Keratinocyte (primary cell): ENCODE data around the gene C11orf86. TPM values are rescaled to one million over a fixed set of nuclear protein-coding genes. Genes with fewer than 3 reads are reported as not detected.

ENCODE experiments used
- polyA plus RNA-seq, 5 experiments: library from polyadenylated mRNA; depleted of rRNA in 3 of 5; stranded (reverse) in 3 of 5; stranded (forward) in 1 of 5; unstranded in 1 of 5; fragments of >200 nt; gene quantifications; 1 replicate in 1 of 5; 2 replicates in 3 of 5; 3 replicates in 1 of 5; pipeline versions ENCODE4 v1.2.1 to v1.2.3, GENCODE V29; 2011 to 2012; ENCODE audit warnings: missing spikeins in 2 of 5, low read depth in 1 of 5, low replicate concordance in 1 of 5
- small RNA-seq, 3 experiments: library from RNA; depleted of rRNA; stranded (forward); fragments of <200 nt; gene quantifications; one replicate each; pipeline ENCODE3, GENCODE V24; 2012; ENCODE audit warnings: low read depth in 3 of 3, low replicate concordance in 1 of 3; ENCODE audit not compliant: insufficient read length in 3 of 3

C11orf86 gene
- polyA plus RNA-seq, 1 donor (not counting 4 experiments of a cell fraction or from before 2014, with no cell fraction given) = not detected

Small RNA genes within 50 kb of the gene (small RNA-seq; reads per million reads assigned to genes)
- gene MIR3163 = 0 to 0.67 (median 0) reads per million in 3 experiments

Other genes with a start within 250 kb of the C11orf86 start
- 7.8 to 14.7 TPM (median 11.1 TPM) in 3 replicates for gene SPTBN2, start 246.1 kb upstream of the C11orf86 start, polyA plus RNA-seq
- gene RCE1, start 131.9 kb upstream of the C11orf86 start, polyA plus RNA-seq = 11.2 to 15.2 TPM (median 14.0 TPM) in 3 replicates
- gene LRFN4, start 118.2 kb upstream of the C11orf86 start, polyA plus RNA-seq = 0.77 to 1.5 TPM (median 1.1 TPM) in 3 replicates
- gene PC, start 16.9 kb upstream of the C11orf86 start, polyA plus RNA-seq = 13.3 to 23.2 TPM (median 17.0 TPM) in 3 replicates
- 0.05 to 0.09 TPM in 2 of 3 replicates, not detected in the other for gene SYT12, start 47.8 kb downstream of the C11orf86 start, polyA plus RNA-seq
- gene RHOD, start 81.5 kb downstream of the C11orf86 start, polyA plus RNA-seq = 113 to 235 TPM (median 119 TPM) in 3 replicates
- gene KDM2A, start 144.0 kb downstream of the C11orf86 start, polyA plus RNA-seq = 29.9 to 39.6 TPM (median 30.3 TPM) in 3 replicates